ENCODE data around the gene PLA2G4C. TPM values are rescaled to one million over a fixed set of nuclear protein-coding genes. Genes with fewer than 3 reads are reported as not detected.

The PLA2G4C gene
- total and polyA plus RNA-seq, 2 of the 8 experiments (the other 6 are each of a cell fraction or from before 2014, with no cell fraction given) = 14.9 to 20.5 TPM

DNA sequence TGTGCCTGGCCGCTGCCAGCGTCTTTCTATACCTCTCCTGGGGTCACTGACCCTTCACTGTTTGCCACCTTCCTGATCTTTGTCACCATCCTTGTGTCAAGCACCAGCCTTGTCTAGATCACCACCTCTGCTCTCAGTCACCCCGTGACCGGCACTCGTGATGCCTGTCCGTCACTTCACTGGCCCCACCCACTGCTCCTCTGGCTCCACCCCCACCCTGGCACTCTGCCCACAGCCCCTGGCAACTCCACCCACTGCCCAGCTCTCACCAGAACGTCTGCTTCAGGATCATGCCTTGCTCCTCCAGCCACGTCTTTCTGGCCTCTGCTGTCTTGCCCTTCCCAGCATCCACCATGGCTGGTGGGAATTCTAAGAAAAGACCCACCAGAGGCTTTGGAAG lies 24.8 kb upstream of the PLA2G4C start:
- no peak overlapping the region for H4K91ac ChIP-seq (replicated peaks; ENCODE audit: insufficient read length, low read length)
- H3K79me1 ChIP-seq (ENCODE audit: low read depth, low read length) = 0 out of 2 replicates have a peak, but pooled peaks cover 2% of the 10 kb centered on the region
- H3K4me2 ChIP-seq (ENCODE audit: insufficient read depth in 1 of 2, low read depth in 2 of 2, low read length in 2 of 2) = no peak overlapping the region
- H2BK120ac ChIP-seq (replicated peaks; ENCODE audit: low read depth, low read length) = no peak overlapping the region
- 82% methylated on average over 8 of the region's 8 CpGs; no CpG with 5 or more reads in 1 of the 2 experiments for WGBS, 2 experiments (ENCODE audit: extremely low coverage in 1 of 2, insufficient coverage in 1 of 2, insufficient read length in 1 of 2, insufficient replicate concordance in 2 of 2, low coverage in 1 of 2, low lambda C conversion rate in 2 of 2, missing lambda C conversion rate in 1 of 2)
- H3K23me2 ChIP-seq (ENCODE audit: low read depth, low read length) = no peaks in the 10 kb centered on the region
- H4K5ac ChIP-seq (ENCODE audit: insufficient read length, low read depth, low read length) = no peak overlapping the region
- no peak for TF ChIP-seq CEBPB (IDR thresholded peaks at IDR 0.05; ENCODE audit: low read depth, low read length)
- no peak for TF ChIP-seq TAF7 (optimal IDR thresholded peaks at IDR 0.05; ENCODE audit: borderline replicate concordance, low read depth, low read length)
- TF ChIP-seq GABPA (IDR thresholded peaks at IDR 0.05; ENCODE audit: borderline replicate concordance, insufficient read depth, low read length) = no peak
- no peak for TF ChIP-seq ZNF274 (IDR thresholded peaks at IDR 0.05; ENCODE audit: borderline replicate concordance, extremely low read depth, low read length)
- TF ChIP-seq RAD21 (IDR thresholded peaks at IDR 0.05 in 1 of 2, conservative IDR thresholded peaks at IDR 0.05 in 1 of 2; ENCODE audit: low read depth in 2 of 2, low read length in 2 of 2) = no peak
- no peak for TF ChIP-seq NRF1 (IDR thresholded peaks at IDR 0.05; ENCODE audit: low read depth, low read length)
- TF ChIP-seq KDM1A (IDR thresholded peaks at IDR 0.05; ENCODE audit: borderline replicate concordance, low read length) = no peak
- no peak for TF ChIP-seq CTBP2 (IDR thresholded peaks at IDR 0.05; ENCODE audit: borderline replicate concordance, insufficient read depth, insufficient read length, low read length)
- no peak for TF ChIP-seq BCL11A (IDR thresholded peaks at IDR 0.05; ENCODE audit: low read depth in 2 of 2, low read length in 2 of 2)
- no peak for TF ChIP-seq TAF1 (IDR thresholded peaks at IDR 0.05; ENCODE audit: low read depth, low read length)
- TF ChIP-seq HDAC2 (IDR thresholded peaks at IDR 0.05; ENCODE audit: borderline replicate concordance in 1 of 2, low read depth in 2 of 2, low read length in 2 of 2) = no peak
- H3K4me3 ChIP-seq (ENCODE audit: extremely low read depth in 1 of 4, insufficient read depth in 2 of 4, low read depth in 3 of 4, low read length in 4 of 4) = no peak overlapping the region
- no peak overlapping the region for H2AK5ac ChIP-seq (ENCODE audit: low read depth, low read length)
- no peak overlapping the region for H2BK20ac ChIP-seq (ENCODE audit: low read length)
- no peaks in the 10 kb centered on the region for H3K79me2 ChIP-seq (ENCODE audit: control insufficient read depth in 1 of 2, insufficient read depth in 2 of 2, low read length in 2 of 2)
- FAIRE-seq (no peak), DNase-seq (ENCODE audit: low read depth in 1 of 2, low spot score in 2 of 2) (peak in 1 of 2 experiments; percentile 59)
- no peak overlapping the region for H2BK15ac ChIP-seq (ENCODE audit: low read length)
- no peak overlapping the region for H3K14ac ChIP-seq (ENCODE audit: insufficient read length)
- ChIA-PET POLR2A (ENCODE audit: partially characterized antibody) (no interaction called here), CTCF (ENCODE audit: partially characterized antibody) (interaction anchor here (1.4 kb wide), 1 partner anchor 16 kb away, joined by 3 read pairs; no protein-coding TSS in a partner anchor)
- peaks cover 10 to 23% (median 19%) of the 10 kb centered on the region in 4 experiments; a peak in 7 of 8 replicates for H3K36me3 ChIP-seq (ENCODE audit: control insufficient read depth in 2 of 4, insufficient read depth in 4 of 4, low read length in 3 of 4)
- H3K9ac ChIP-seq (replicated peaks in 1 of 4; ENCODE audit: extremely low read depth in 1 of 4, low read depth in 3 of 4, low read length in 3 of 4) = no peak overlapping the region
- no peak overlapping the region for H2AFZ ChIP-seq (ENCODE audit: low read length)
- H3K23ac ChIP-seq (ENCODE audit: insufficient read length) = no peak overlapping the region
- H3K9me3 ChIP-seq (ENCODE audit: insufficient read depth in 2 of 2, low read depth in 1 of 2, low read length in 1 of 2) = no peaks in the 10 kb centered on the region
- H2BK5ac ChIP-seq (ENCODE audit: low read depth, low read length) = no peak overlapping the region
- H3K18ac ChIP-seq (ENCODE audit: extremely low read depth, low read length) = no peak overlapping the region
- no peak overlapping the region for H3K4ac ChIP-seq (replicated peaks; ENCODE audit: insufficient read length, low read depth, low read length)
- H3K4me1 ChIP-seq (replicated peaks in 1 of 4; ENCODE audit: control insufficient read depth in 3 of 4, insufficient read depth in 4 of 4, low read length in 3 of 4) = no peaks in the 10 kb centered on the region
- H3K56ac ChIP-seq (replicated peaks; ENCODE audit: insufficient read length, low read depth, low read length) = no peak overlapping the region
- no peak overlapping the region for H3K27ac ChIP-seq (ENCODE audit: low read depth, low read length)
- peaks cover 0 to 6% of the 10 kb centered on the region in 2 experiments for H4K20me1 ChIP-seq (replicated peaks in 1 of 2; ENCODE audit: control insufficient read depth in 1 of 2, insufficient read depth in 2 of 2, low read length in 2 of 2)
- H4K8ac ChIP-seq (ENCODE audit: extremely low read depth, insufficient read depth, low read length) = no peak overlapping the region
- no peaks in the 10 kb centered on the region for H3K27me3 ChIP-seq (replicated peaks in 1 of 4; ENCODE audit: control insufficient read depth in 3 of 4, extremely low read depth in 1 of 4, insufficient read depth in 3 of 4, low read length in 3 of 4)
- no peak overlapping the region for H2BK12ac ChIP-seq (ENCODE audit: low read depth, low read length)
